T-cell (primary cell): ENCODE data around the gene USH1G. TPM values are rescaled to one million over a fixed set of nuclear protein-coding genes. Genes with fewer than 3 reads are reported as not detected.

Experiments used
- ATAC-seq, 4 experiments: fragments of 200-7000 bp in 3 of 4; fragments of 150-1000 bp in 1 of 4; cut with Tn5 transposase; replicated peaks in 1 of 4; 1 replicate in 3 of 4; 2 replicates in 1 of 4; pipeline ENCODE4 v1.10.0; 2021; ENCODE audit warnings: moderate library complexity in 3 of 4, mild to moderate bottlenecking in 2 of 4, moderate number of reproducible peaks in 1 of 4
- CTCF ChIA-PET, 2 donors: fragments of 300-600 bp; sonication (Branson Sonifier 250); formaldehyde crosslinking; loops; one replicate each; lab custom pipeline; 2022; ENCODE audit warnings: antibody characterized with exemption in 2 of 2; lab: Charles Lee
- POLR2A ChIA-PET, 2 donors: fragments of 300-600 bp; sonication (Branson Sonifier 250); formaldehyde crosslinking; loops; one replicate each; lab custom pipeline; 2022; ENCODE audit warnings: antibody characterized with exemption in 2 of 2; lab: Charles Lee
- DNase-seq, 35 experiments: peaks; one replicate each; pipeline versions ENCODE4 v3.0.0 to v3.0.0-alpha.2; 2013 to 2023
- H3K27ac ChIP-seq: one replicate; pipeline ENCODE4 v1.5.1; 2013; ENCODE audit warnings: low read length
- H3K27me3 ChIP-seq, 2 experiments: replicated peaks in 1 of 2; 1 replicate in 1 of 2; 2 replicates in 1 of 2; pipeline versions ENCODE4 v1.6.1 to v1.7.0; 2013; ENCODE audit warnings: low read length in 1 of 2, mixed read lengths in 1 of 2; ENCODE audit not compliant: control insufficient read depth in 2 of 2, insufficient read depth in 2 of 2; ENCODE audit errors: extremely low read depth in 1 of 2
- H3K36me3 ChIP-seq, 2 donors: 1 replicate in 1 of 2; 2 replicates in 1 of 2; pipeline versions ENCODE4 v1.6.1 to v1.7.0; 2013; ENCODE audit warnings: low read length in 1 of 2; ENCODE audit not compliant: control insufficient read depth in 2 of 2, insufficient read depth in 1 of 2; ENCODE audit errors: extremely low read depth in 1 of 2
- H3K4me1 ChIP-seq, 2 experiments: 1 replicate in 1 of 2; 2 replicates in 1 of 2; pipeline versions ENCODE4 v1.6.1 to v1.7.0; 2013; ENCODE audit warnings: low read length in 2 of 2, mixed read lengths in 1 of 2; ENCODE audit not compliant: insufficient read depth in 2 of 2, control insufficient read depth in 1 of 2; ENCODE audit errors: extremely low read depth in 1 of 2
- H3K4me3 ChIP-seq, 2 donors: 1 replicate in 1 of 2; 2 replicates in 1 of 2; pipeline versions ENCODE4 v1.5.1 to v1.7.0; 2013; ENCODE audit warnings: mild to moderate bottlenecking in 2 of 2, low read length in 1 of 2, moderate library complexity in 1 of 2; ENCODE audit not compliant: control insufficient read depth in 1 of 2; ENCODE audit errors: extremely low read depth in 1 of 2
- H3K9me3 ChIP-seq: 2 replicates; pipeline ENCODE4 v1.7.0; 2013
- H3K27ac Mint-ChIP-seq, 2 donors: one replicate each; pipeline ENCODE4 v1.8.0; 2020 to 2021; ENCODE audit warnings: mild to moderate bottlenecking in 2 of 2, mixed read lengths in 2 of 2
- H3K27me3 Mint-ChIP-seq, 2 donors: one replicate each; pipeline ENCODE4 v1.8.0; 2021 to 2022; ENCODE audit warnings: mixed read lengths in 2 of 2
- H3K36me3 Mint-ChIP-seq: one replicate; pipeline ENCODE4 v1.8.0; 2021; ENCODE audit warnings: mixed read lengths
- H3K4me1 Mint-ChIP-seq, 3 donors: one replicate each; pipeline ENCODE4 v1.8.0; 2020 to 2022; ENCODE audit warnings: mixed read lengths in 3 of 3, mild to moderate bottlenecking in 1 of 3
- H3K4me3 Mint-ChIP-seq, 3 donors: one replicate each; pipeline ENCODE4 v1.8.0; 2020 to 2022; ENCODE audit warnings: mild to moderate bottlenecking in 3 of 3, mixed read lengths in 3 of 3, moderate library complexity in 3 of 3
- H3K9me3 Mint-ChIP-seq, 3 donors: one replicate each; pipeline ENCODE4 v1.8.0; 2020 to 2022; ENCODE audit warnings: mixed read lengths in 3 of 3
- WGBS: methylation state at CpG from one replicate; pipeline ENCODE4 v1.1.5; 2013; ENCODE audit warnings: missing lambda C conversion rate; ENCODE audit not compliant: insufficient coverage; 5-methylcytosine and 5-hydroxymethylcytosine counted together
- total RNA-seq, 35 experiments: library from RNA in 6 of 35; stranded (reverse) in 6 of 35; fragments of 120-200 nt in 1 of 35; gene quantifications; one replicate each; pipeline versions ENCODE4 v1.2.1 to v1.2.4 and lab custom pipeline; 2013 to 2026

USH1G gene
- total RNA-seq, 5 donors from 2014 or later (not counting 1 experiment from before 2014, with no cell fraction given): not detected

DNA sequence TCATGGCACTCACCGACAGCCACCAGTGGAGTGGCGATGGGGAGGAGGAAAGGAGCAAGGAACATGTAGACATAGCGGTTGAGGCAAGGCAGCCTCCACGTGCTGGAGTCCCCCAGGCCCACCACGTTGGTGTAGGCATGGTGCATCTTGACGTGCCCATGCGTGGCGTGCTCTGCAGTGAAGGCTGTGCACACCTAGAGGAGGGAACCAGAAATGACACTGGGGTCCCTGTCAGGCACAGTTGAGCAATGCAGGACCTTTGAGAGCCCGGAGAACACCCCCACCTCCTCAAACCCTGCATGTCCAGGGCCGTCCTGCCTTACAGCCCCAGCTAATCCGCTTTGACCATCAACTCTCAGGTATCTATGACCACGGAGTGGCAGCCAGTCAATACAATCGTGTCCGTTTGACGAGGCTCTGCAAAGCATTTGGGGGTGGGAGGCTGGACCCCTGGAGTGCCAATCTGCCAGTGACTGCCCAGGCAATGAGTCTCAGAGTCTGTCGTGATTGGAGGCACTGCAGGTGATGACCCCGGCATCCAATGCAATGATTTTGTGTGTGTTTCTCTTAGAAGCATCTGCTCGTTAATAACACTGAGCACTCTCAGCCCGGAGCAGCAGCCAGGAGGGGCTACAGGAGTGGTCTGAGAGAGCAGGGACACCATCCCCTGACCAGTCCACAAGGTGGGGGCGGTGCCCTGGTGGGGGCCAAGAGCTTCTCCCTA is 40.4 kb downstream of the USH1G start:
- Mint-ChIP-seq H3K27ac (no peak overlapping the region), H3K4me1 (no peaks in the 10 kb centered on the region), H3K27me3 (peaks cover 13 to 28% of the 10 kb centered on the region in 2 donors), H3K4me3 (no peak overlapping the region), H3K9me3 (no peaks in the 10 kb centered on the region), H3K36me3 (no peaks in the 10 kb centered on the region)
- DNase-seq: no peak
- Histone ChIP-seq H3K36me3 (no peaks in the 10 kb centered on the region), H3K4me1 (no peaks in the 10 kb centered on the region), H3K9me3 (no peaks in the 10 kb centered on the region), H3K4me3 (no peak overlapping the region), H3K27me3 (peaks cover 0 to 58% of the 10 kb centered on the region in 2 experiments), H3K27ac (no peak overlapping the region)
- ChIA-PET POLR2A (no interaction called here), CTCF (no interaction called here)
- WGBS: 79% methylated on average over 19 of the region's 20 CpGs
- no peak for ATAC-seq

- peaks cover 0 to 56% of the 10 kb centered on the region in 2 experiments for H3K27me3 ChIP-seq
- CTCF ChIA-PET: no interaction called here
- Mint-ChIP-seq H3K27ac (no peak overlapping the region), H3K9me3 (no peaks in the 10 kb centered on the region), H3K36me3 (no peaks in the 10 kb centered on the region), H3K4me3 (no peak overlapping the region), H3K4me1 (no peaks in the 10 kb centered on the region), H3K27me3 (peaks cover 5 to 20% of the 10 kb centered on the region in 2 donors)
- H3K4me1 ChIP-seq: no peaks in the 10 kb centered on the region
- no peak for ATAC-seq
- POLR2A ChIA-PET: no interaction called here
- no peak for DNase-seq
- H3K4me3 ChIP-seq: no peak overlapping the region
- H3K27ac ChIP-seq: no peak overlapping the region
- 85% methylated on average over 11 of the region's 11 CpGs for WGBS
- H3K9me3 ChIP-seq: no peaks in the 10 kb centered on the region
- no peaks in the 10 kb centered on the region for H3K36me3 ChIP-seq
These were observed 42.0 kb downstream of the USH1G start for GRCh38 chr17:74881073-74881472.

- H3K27ac Mint-ChIP-seq: no peak overlapping the region
- Histone ChIP-seq H3K36me3 (no peaks in the 10 kb centered on the region), H3K4me1 (no peaks in the 10 kb centered on the region), H3K4me3 (no peak overlapping the region), H3K27ac (no peak overlapping the region), H3K9me3 (no peaks in the 10 kb centered on the region), H3K27me3 (peaks cover 0 to 42% of the 10 kb centered on the region in 2 experiments)
- ATAC-seq (no peak), DNase-seq (no peak)
- no peaks in the 10 kb centered on the region for H3K4me1 Mint-ChIP-seq
- H3K4me3 Mint-ChIP-seq: no peak overlapping the region
- peaks cover 0 to 8% of the 10 kb centered on the region in 2 donors for H3K27me3 Mint-ChIP-seq
- WGBS: 95% methylated on average over 3 of the region's 16 CpGs
- POLR2A ChIA-PET: no interaction called here
- CTCF ChIA-PET: no interaction called here
- H3K36me3 Mint-ChIP-seq: no peaks in the 10 kb centered on the region
- H3K9me3 Mint-ChIP-seq: no peaks in the 10 kb centered on the region
These were observed 43.7 kb downstream of the USH1G start for GRCh38 chr17:74879308-74879707.

DNA sequence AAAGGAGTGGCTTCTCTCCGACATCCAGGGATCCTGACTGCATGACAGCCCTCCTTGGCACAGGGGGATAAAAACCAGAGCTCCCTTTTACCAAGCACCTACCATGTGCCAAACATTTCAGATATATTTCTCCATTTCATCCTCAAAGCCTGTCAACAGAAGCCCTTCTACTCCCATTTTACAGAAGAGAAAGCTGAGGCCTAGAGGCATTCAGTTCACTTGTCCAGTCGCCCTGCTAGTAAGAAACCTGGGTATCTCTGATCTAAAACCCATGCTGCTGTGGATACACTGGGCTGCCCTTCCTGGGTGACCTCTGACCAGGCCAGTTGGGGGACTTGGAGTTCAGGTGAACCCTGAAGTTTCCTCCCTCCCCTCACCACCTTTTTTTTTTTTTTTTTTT is 44.4 kb downstream of the USH1G start:
- Histone ChIP-seq H3K4me1 (peaks cover 0 to 2% of the 10 kb centered on the region in 2 experiments), H3K27me3 (peaks cover 0 to 37% of the 10 kb centered on the region in 2 experiments), H3K4me3 (no peak overlapping the region), H3K27ac (no peak overlapping the region), H3K9me3 (no peaks in the 10 kb centered on the region), H3K36me3 (no peaks in the 10 kb centered on the region)
- H3K27me3 Mint-ChIP-seq: peaks cover 0 to 7% of the 10 kb centered on the region in 2 donors
- H3K27ac Mint-ChIP-seq: no peak overlapping the region
- CTCF ChIA-PET: no interaction called here
- no peak for DNase-seq
- H3K4me1 Mint-ChIP-seq: peaks cover 4 to 5% (median 5%) of the 10 kb centered on the region in 3 donors
- H3K36me3 Mint-ChIP-seq: no peaks in the 10 kb centered on the region
- ATAC-seq: no peak
- WGBS: 80% methylated on average over 2 of the region's 2 CpGs
- H3K4me3 Mint-ChIP-seq: no peak overlapping the region
- POLR2A ChIA-PET: no interaction called here
- H3K9me3 Mint-ChIP-seq: no peaks in the 10 kb centered on the region

- Histone ChIP-seq H3K4me1 (peaks cover 0 to 6% of the 10 kb centered on the region in 2 experiments), H3K27ac (no peak overlapping the region), H3K9me3 (no peaks in the 10 kb centered on the region), H3K27me3 (peaks cover 0 to 30% of the 10 kb centered on the region in 2 experiments), H3K4me3 (no peak overlapping the region), H3K36me3 (no peaks in the 10 kb centered on the region)
- Mint-ChIP-seq H3K4me1 (peaks cover 5 to 9% (median 8%) of the 10 kb centered on the region in 3 donors), H3K27ac (no peak overlapping the region), H3K27me3 (peaks cover 0 to 7% of the 10 kb centered on the region in 2 donors), H3K9me3 (no peaks in the 10 kb centered on the region), H3K4me3 (no peak overlapping the region), H3K36me3 (no peaks in the 10 kb centered on the region)
- DNase-seq (no peak), ATAC-seq (no peak)
- ChIA-PET POLR2A (no interaction called here), CTCF (interaction anchor here in 1 of 2 donors (0.8 kb wide), 1 partner anchor 980 kb away, joined by 4 read pairs; no protein-coding TSS in a partner anchor)
- 87% methylated on average over 8 of the region's 19 CpGs for WGBS
These were observed 45.2 kb downstream of the USH1G start for GRCh38 chr17:74877592-74878548.

DNA sequence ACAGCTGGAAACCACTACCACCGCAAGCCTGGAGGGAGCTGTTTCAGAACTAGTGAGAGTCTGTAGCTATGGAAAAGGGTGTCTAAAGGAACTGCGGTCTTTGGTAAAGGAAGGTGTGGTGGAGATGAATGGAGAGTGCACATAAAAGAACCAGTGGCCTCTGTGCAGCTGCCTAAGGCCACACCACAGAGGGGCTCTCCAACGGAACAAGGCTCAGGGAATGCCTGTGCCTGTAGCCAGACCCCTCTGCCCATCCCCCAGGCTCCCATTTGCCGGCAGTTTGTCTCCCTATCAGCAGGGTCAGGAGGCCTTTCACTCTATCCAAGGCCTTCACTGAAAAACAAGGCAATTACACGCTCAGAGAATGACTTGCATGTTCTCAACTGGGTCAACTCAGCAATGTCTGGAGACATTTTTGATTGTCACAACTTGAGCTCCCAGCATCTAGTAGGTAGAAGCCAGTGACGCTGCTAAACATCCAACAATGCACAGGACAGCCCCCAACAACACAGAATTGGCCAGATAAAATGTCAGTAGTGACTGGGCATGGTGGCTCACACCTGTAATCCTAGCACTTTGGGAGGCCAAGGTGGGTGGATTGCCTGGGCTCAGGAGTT is 47.0 kb downstream of the USH1G start:
- Mint-ChIP-seq H3K27ac (no peak overlapping the region), H3K9me3 (no peaks in the 10 kb centered on the region), H3K4me1 (peaks cover 16 to 25% (median 23%) of the 10 kb centered on the region in 3 donors), H3K4me3 (no peak overlapping the region), H3K36me3 (no peaks in the 10 kb centered on the region), H3K27me3 (peaks cover 0 to 4% of the 10 kb centered on the region in 2 donors)
- Histone ChIP-seq H3K4me1 (peaks cover 4 to 21% of the 10 kb centered on the region in 2 experiments), H3K27ac (no peak overlapping the region), H3K4me3 (no peak overlapping the region), H3K36me3 (no peaks in the 10 kb centered on the region), H3K9me3 (no peaks in the 10 kb centered on the region), H3K27me3 (peaks cover 0 to 17% of the 10 kb centered on the region in 2 experiments)
- WGBS: 82% methylated on average over 5 of the region's 6 CpGs
- POLR2A ChIA-PET: interaction anchor here in 1 of 2 donors (0.6 kb wide), 1 partner anchor 92 kb away, joined by 5 read pairs; no protein-coding TSS in a partner anchor
- no peak for DNase-seq
- CTCF ChIA-PET: interaction anchor here in 1 of 2 donors (1.0 kb wide), 1 partner anchor 97 kb away, joined by 10 read pairs; no protein-coding TSS in a partner anchor
- no peak for ATAC-seq
